Esophagus muscularis mucosa (tissue), 4 donors: ENCODE data around the gene SPRED2. TPM values are rescaled to one million over a fixed set of nuclear protein-coding genes. Genes with fewer than 3 reads are reported as not detected.

Experiments used
- DNase-seq: peaks from one replicate; pipeline ENCODE4 v3.0.0-alpha.2; 2017; ENCODE audit errors: extremely low spot score
- H3K27ac ChIP-seq, 4 donors: fragments of 200-600 bp; sonication (generic); replicated peaks in 1 of 4; 1 replicate in 3 of 4; 2 replicates in 1 of 4; pipeline ENCODE4 v1.5.1; 2016 to 2019; ENCODE audit warnings: mild to moderate bottlenecking in 1 of 4
- H3K27me3 ChIP-seq, 4 donors: fragments of 200-600 bp; sonication (generic); one replicate each; pipeline versions ENCODE4 v1.5.1 to v1.6.0; 2016 to 2019
- H3K36me3 ChIP-seq, 4 donors: fragments of 200-600 bp; sonication (generic); one replicate each; pipeline ENCODE4 v1.5.1; 2016 to 2019
- H3K4me1 ChIP-seq, 4 donors: fragments of 200-600 bp; sonication (generic); one replicate each; pipeline ENCODE4 v1.5.1; 2016 to 2019
- H3K4me3 ChIP-seq, 4 donors: fragments of 200-600 bp; sonication (generic); 1 replicate in 2 of 4; 2 replicates in 2 of 4; pipeline ENCODE4 v1.5.1; 2016 to 2019; ENCODE audit warnings: mild to moderate bottlenecking in 4 of 4, moderate library complexity in 1 of 4
- H3K9me3 ChIP-seq, 4 donors: fragments of 200-600 bp; sonication (generic); 1 replicate in 3 of 4; 2 replicates in 1 of 4; pipeline ENCODE4 v1.5.1; 2016 to 2019
- CTCF ChIP-seq, 3 experiments: fragments of 200-600 bp in 2 of 3; fragments of 450-650 bp in 1 of 3; sonication (generic) in 2 of 3; IDR thresholded peaks; one replicate each; pipeline ENCODE4 v1.5.1; 2017 to 2019; ENCODE audit warnings: antibody characterized with exemption in 3 of 3, mild to moderate bottlenecking in 2 of 3, moderate library complexity in 1 of 3
- EP300 ChIP-seq: sonication (generic); formaldehyde crosslinking; IDR thresholded peaks from one replicate; pipeline ENCODE4 v1.6.1; 2017; ENCODE audit warnings: antibody characterized with exemption
- POLR2A ChIP-seq: fragments of 450-650 bp; IDR thresholded peaks from one replicate; pipeline ENCODE4 v1.6.1; 2017; ENCODE audit warnings: antibody characterized with exemption, moderate library complexity, mild to moderate bottlenecking, low read depth
- POLR2AphosphoS5 ChIP-seq, 2 donors: sonication (generic); formaldehyde crosslinking; IDR thresholded peaks; one replicate each; pipeline ENCODE4 v1.6.1; 2017; ENCODE audit warnings: antibody characterized with exemption in 2 of 2
- WGBS: methylation state at CpG from one replicate; pipeline ENCODE4 v1.1.5; 2018; 5-methylcytosine and 5-hydroxymethylcytosine counted together
- intact Hi-C: fragments of 100-400 bp; cut with DNase I; formaldehyde crosslinking; loops from one replicate; pipeline ENCODE4 v1.15.1; 2023
- total RNA-seq, 4 donors: library from RNA; depleted of rRNA; stranded (reverse); fragments of >200 nt; gene quantifications; one replicate each; pipeline versions ENCODE4 v1.1.0 to v1.2.1, GENCODE V29; 2016

SPRED2 gene
- total RNA-seq, 4 donors from 2014 or later: 17.4 to 25.6 (median 18.7) TPM

- peak overlapping the region in 3 of 4 donors; percentile 7 to 33 (median 15) for H3K4me3 ChIP-seq
- no peaks in the 10 kb centered on the region for H3K36me3 ChIP-seq
- no peaks in the 10 kb centered on the region for H3K9me3 ChIP-seq
- peaks cover 34 to 38% (median 35%) of the 10 kb centered on the region in 4 donors for H3K4me1 ChIP-seq
- TF ChIP-seq CTCF (IDR thresholded peaks at IDR 0.05) (no peak), EP300 (no peak), POLR2AphosphoS5 (IDR thresholded peaks at IDR 0.05) (no peak), POLR2A (no peak)
- 35% methylated on average over 20 of the region's 20 CpGs for WGBS
- DNase-seq: no peak
- intact Hi-C loops: no loop called here
- no peaks in the 10 kb centered on the region for H3K27me3 ChIP-seq
- peak overlapping the region; percentile 58 to 78 (median 73) for H3K27ac ChIP-seq
These were observed 131.4 kb downstream of the SPRED2 start for GRCh38 chr2:65300761-65301711.

- intact Hi-C loops: no loop called here
- Histone ChIP-seq H3K9me3 (no peaks in the 10 kb centered on the region), H3K4me1 (peaks cover 34 to 38% (median 35%) of the 10 kb centered on the region in 4 donors), H3K36me3 (no peaks in the 10 kb centered on the region), H3K27ac (peak overlapping the region; percentile 58 to 78 (median 73)), H3K4me3 (peak overlapping the region in 1 of 4 donors; percentile 7), H3K27me3 (no peaks in the 10 kb centered on the region)
- WGBS: 43% methylated on average over 4 of the region's 16 CpGs
- DNase-seq: peak; percentile 97
- TF ChIP-seq EP300 (peak; percentile 78), CTCF (IDR thresholded peaks at IDR 0.05) (no peak), POLR2AphosphoS5 (IDR thresholded peaks at IDR 0.05) (peak; percentile 76 to 82)
These were observed 132.2 kb downstream of the SPRED2 start for GRCh38 chr2:65300134-65300760.

DNA sequence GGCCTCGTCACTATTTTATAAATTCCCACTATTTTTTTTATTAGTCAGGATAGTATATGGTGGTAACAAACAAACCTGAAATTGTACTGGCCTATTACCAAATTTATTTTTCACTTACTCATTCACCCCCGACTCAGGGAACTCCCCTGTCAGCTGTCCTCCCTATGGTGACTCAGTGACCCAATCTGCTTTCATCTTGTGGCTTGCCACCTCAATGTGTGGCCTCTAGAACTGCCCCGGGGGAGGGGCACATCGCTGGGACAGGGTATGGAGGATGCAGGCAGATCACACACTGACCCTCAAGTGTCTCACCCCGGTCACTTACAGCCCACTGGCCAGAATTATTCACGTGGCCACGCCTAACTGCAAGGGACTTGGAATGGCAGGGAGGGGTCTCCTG is 133.2 kb downstream of the SPRED2 start:
- intact Hi-C loops: no loop called here
- WGBS: 79% methylated on average over 7 of the region's 7 CpGs
- H3K36me3 ChIP-seq: no peaks in the 10 kb centered on the region
- DNase-seq: no peak
- no peaks in the 10 kb centered on the region for H3K27me3 ChIP-seq
- peaks cover 34 to 38% (median 35%) of the 10 kb centered on the region in 4 donors for H3K4me1 ChIP-seq
- no peak overlapping the region for H3K4me3 ChIP-seq
- peak overlapping the region; percentile 58 to 78 (median 73) for H3K27ac ChIP-seq
- no peaks in the 10 kb centered on the region for H3K9me3 ChIP-seq
- TF ChIP-seq EP300 (no peak), CTCF (IDR thresholded peaks at IDR 0.05) (no peak), POLR2A (no peak)

DNA sequence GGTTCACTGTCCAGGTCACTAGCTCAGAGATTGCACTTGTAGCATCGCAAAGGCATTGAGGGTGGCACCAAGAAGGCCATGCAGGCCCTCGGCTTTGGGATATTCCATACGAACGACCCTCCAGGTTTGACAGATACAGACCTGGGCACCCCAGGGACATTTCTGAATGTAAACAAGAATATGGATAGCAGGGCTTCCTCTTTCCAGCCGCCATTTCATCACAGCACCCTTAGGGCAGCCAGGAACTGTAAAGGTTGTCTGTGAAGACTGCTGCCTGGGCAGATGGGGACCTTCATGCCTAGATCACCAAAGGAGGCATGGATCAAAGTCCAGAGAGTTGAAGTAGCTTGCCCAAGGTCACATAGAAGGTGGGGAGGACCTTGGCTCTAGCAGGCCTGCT is 134.3 kb downstream of the SPRED2 start:
- H3K4me1 ChIP-seq: peaks cover 35 to 39% (median 35%) of the 10 kb centered on the region in 4 donors
- DNase-seq: no peak

More for the DNA sequence above, 134.3 kb downstream of the SPRED2 start:
- Histone ChIP-seq H3K36me3 (no peaks in the 10 kb centered on the region), H3K27ac (no peak overlapping the region), H3K9me3 (no peaks in the 10 kb centered on the region), H3K4me3 (no peak overlapping the region), H3K27me3 (peaks cover 0 to 5% (median 0%) of the 10 kb centered on the region in 4 donors)
- TF ChIP-seq POLR2A: no peak
- no peak for TF ChIP-seq EP300
- no peak for TF ChIP-seq POLR2AphosphoS5 (IDR thresholded peaks at IDR 0.05)
- TF ChIP-seq CTCF (IDR thresholded peaks at IDR 0.05): no peak
- intact Hi-C loops: no loop called here
- 94% methylated on average over 5 of the region's 5 CpGs for WGBS
